Measurements from ENCODE around the gene PAK5. TPM values are rescaled to one million over a fixed set of nuclear protein-coding genes. Genes with fewer than 3 reads are reported as not detected.

The PAK5 gene
- total RNA-seq, 1 donor = not detected

DNA sequence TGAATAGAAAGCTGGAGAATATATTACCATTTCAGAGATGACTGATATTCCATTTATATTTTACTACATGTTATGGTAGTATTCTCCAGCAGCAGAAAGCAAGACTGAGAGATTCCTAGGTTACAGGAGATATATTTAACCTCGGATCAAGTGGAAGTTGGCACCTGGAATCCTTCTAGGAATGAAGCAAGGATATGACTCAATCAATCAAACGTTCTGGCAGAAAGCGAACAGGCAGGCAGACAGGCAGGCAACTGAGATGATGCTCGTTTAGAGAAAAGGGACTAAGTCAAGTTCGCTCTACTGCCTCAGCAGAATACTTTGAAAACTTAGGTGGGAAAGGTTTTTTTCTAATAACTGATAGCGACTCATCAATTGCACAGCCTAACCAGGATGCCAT, 46.2 kb downstream of the PAK5 start:
- DNase-seq (ENCODE audit: low read depth in 2 of 3, low spot score in 2 of 3) = no peak

DNA sequence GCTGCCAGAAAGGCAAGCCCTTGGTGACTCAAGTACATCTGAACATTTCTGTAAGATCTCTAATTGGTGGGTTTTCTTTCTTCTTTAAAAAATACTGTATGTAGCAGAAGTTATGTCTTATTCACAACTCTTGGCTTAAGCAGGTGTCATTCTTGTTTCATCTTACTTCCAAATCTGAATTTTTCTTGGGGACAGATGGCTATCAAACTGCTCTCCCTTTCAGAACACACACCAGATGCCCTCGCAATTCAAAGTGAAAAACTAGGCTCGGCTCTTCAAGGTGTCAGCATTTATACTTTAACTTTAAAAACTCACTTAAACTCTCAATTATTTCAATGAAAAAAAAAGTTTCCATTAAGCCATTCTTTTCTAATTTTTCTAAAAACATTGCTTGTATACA, 49.7 kb downstream of the PAK5 start:
- no peak for DNase-seq (ENCODE audit: low read depth in 2 of 3, low spot score in 2 of 3)

DNA sequence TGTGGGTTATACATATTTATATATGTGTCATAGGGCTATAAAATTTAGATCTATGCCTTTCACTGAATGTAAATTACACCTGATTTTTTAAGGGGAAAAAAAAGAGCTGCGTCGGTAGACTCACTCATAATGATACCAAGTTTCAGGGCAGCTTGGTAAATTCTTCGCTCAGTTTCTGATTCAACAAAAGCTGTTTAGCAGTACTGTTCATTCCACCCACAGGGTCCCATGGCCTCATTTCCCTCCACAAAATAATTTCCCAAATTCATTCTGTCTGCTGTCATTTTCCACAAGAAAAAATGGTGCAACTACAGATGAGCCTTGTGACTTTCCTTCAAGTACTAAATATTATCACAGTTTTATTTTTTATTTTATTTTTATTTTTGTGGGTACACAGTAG, 63.7 kb downstream of the PAK5 start:
- DNase-seq (ENCODE audit: low read depth in 2 of 3, low spot score in 2 of 3) = no peak

DNA sequence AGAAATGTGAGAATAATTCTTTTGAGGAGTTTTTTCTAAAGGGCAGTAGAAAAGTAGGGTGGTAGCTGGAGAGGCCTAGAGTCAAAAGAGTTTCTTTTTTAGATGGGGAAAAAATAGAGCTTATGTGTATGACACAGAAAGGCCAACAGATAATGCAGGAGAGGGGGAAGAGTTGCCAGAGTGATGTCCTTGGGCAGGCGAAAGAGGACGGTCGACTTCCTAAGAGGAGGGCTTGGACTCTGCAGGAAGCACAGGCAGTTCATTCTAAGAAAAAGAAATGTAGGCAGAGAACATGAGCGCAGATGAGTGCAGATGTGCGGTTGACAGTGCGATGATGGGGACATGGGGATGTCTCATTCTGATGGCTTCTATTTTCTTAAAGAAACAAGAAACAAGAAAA, 68.9 kb downstream of the PAK5 start:
- no peak for DNase-seq (ENCODE audit: low read depth in 2 of 3, low spot score in 2 of 3)

DNA sequence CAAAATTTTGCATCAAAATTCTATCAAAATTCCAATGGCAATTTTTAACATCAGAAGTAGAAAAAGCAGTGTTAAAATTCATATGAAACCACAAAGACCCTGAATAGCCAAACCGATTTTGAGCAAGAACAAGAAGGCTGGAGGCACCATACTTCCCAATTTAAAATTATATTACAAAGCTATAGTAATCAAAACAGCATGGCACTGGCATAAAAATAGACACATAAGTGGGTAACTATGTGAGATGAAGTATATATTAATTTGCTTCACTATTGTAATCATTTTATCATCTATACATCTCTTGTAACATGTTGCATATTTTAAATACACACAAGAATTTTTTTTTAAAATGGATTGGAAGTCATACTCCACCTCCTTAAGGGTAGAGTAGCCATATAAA, 77.4 kb downstream of the PAK5 start:
- no peak for DNase-seq (ENCODE audit: low read depth in 2 of 3, low spot score in 2 of 3)

DNA sequence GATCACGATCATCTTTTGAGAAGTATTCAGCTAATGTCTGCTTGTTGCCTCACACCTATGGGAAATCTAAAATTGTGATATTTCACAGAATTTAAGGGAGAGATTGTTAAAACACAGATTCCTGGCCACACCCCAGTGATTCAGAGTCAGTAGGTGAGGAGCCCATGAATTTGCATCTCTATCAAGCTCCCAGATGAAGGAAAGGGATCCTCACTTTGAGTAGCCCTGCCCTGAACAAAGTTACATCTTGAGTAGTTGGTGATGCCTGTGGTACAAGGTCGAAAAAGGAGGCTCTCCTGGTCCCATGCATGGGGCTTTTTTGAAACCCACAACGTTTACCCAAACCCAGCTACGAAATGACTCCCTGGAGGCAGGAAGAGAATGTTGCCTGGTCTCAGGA, 79.5 kb downstream of the PAK5 start:
- DNase-seq (ENCODE audit: low read depth in 2 of 3, low spot score in 2 of 3) = no peak

DNA sequence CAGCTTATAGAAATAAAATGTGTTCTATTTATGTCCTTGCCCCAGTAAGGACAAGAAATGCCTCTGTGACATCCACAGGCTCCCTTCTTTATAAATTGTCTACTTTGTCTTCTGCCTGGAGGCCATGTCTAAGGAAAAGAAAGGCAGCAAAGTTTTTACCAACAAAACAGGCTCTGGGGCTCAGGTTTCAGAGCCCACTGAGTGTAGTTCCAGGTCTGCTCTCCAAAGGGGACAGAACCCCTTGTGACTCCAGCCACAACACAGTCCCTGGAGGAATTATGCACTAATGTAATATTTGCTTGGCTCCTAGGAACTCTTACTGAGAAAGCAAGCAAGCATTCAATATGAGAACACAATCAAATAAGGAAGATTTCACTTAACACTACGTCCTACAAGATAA, 80.1 kb downstream of the PAK5 start:
- DNase-seq (ENCODE audit: low read depth in 2 of 3, low spot score in 2 of 3) = no peak

DNA sequence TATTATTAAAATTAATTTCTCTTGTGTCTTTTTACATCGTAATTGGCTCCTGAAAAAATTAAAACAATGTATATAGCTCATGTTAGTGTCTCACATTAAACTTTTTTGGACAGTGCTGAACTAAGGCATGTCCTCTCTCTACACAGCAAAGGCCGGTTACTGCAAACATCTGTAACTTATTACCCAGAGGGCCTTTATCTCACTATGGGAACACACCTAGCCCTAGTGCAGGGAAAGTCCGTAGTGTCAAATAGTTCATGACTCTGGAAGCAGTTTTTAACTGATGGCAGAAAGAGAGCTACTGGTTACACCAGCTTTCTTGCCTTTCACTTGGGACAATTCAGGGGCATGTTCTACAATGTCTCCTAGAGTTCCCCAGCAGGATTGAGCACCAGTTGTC, 82.2 kb downstream of the PAK5 start:
- DNase-seq (ENCODE audit: low read depth in 2 of 3, low spot score in 2 of 3) = no peak

GRCh38 chr20:9755301-9755700, 83.6 kb downstream of the PAK5 start:
- no peak for DNase-seq (ENCODE audit: low read depth in 2 of 3, low spot score in 2 of 3)

GRCh38 chr20:9744551-9744950, 94.3 kb downstream of the PAK5 start:
- DNase-seq (ENCODE audit: low read depth in 2 of 3, low spot score in 2 of 3) = no peak

DNA sequence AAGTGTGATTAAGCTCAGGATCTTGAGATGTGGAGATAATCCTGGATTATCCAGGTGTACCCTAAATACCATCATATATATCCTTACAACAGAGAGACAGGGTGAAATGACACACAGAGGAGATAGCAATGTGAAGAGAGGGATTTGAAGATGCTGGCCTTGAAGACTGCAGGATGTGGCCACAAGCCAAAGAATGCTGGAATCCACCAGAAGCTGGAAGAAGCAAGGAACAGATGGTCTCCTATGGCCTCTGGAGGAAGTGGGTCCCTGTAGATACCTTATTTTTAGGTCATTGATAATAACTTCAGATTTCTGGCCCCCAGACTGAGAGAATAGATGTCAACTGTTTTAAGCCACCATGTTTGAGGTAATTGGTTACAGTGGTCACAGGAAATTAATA, 95.0 kb downstream of the PAK5 start:
- DNase-seq (ENCODE audit: low read depth in 2 of 3, low spot score in 2 of 3) = no peak

GRCh38 chr20:9742821-9743220, 96.1 kb downstream of the PAK5 start:
- DNase-seq (ENCODE audit: low read depth in 2 of 3, low spot score in 2 of 3) = no peak

- DNase-seq (ENCODE audit: low read depth in 2 of 3, low spot score in 2 of 3) = no peak
These were observed 96.9 kb downstream of the PAK5 start for GRCh38 chr20:9741996-9742395.

DNA sequence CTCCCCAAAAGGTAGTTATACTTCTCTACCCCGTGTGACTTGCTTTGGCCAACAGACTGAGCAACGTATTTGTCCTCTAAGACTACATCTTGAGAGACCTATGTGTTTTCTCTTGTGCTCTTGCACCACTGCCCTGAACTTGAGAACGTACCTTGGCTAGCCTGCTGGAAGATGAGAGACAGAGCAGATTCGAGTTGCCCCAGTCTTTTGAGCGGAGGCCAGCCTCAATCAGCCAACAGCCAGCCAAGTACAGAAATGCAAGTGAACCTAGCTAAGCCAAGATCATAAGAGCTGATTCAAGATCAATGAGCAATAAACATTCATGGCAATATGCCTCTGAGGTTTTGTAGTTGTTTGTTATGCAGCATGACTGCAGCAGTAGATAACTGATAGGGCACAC, 98.4 kb downstream of the PAK5 start:
- DNase-seq (ENCODE audit: low read depth in 2 of 3, low spot score in 2 of 3) = no peak

DNA sequence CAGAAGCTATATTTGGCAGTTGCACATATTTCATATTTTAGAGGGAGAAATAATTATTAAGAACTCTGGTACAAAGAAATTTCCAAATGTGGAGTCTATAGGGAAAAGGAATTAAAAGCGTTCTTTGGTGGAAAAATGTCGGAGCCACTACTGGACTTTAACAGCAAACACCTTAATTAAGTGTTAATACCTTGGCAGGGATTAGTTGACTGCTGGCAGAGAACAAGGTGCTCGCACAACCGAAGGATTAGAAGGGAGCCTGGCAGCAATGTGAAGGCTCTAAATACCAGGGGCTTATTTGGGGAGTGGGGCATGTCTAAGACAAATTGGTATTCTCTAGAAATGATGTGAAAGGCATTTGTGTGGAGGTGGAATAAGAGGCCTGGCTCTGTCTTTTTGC, 98.9 kb downstream of the PAK5 start:
- DNase-seq (ENCODE audit: low read depth in 2 of 3, low spot score in 2 of 3) = no peak

- no peak for DNase-seq (ENCODE audit: low read depth in 2 of 3, low spot score in 2 of 3)
These were observed 102.5 kb downstream of the PAK5 start for GRCh38 chr20:9736373-9736772.

- no peak for DNase-seq (ENCODE audit: low read depth in 2 of 3, low spot score in 2 of 3)
These were observed 115.2 kb downstream of the PAK5 start for GRCh38 chr20:9723501-9724202.

GRCh38 chr20:9711872-9712271, 127.0 kb downstream of the PAK5 start:
- no peak for DNase-seq (ENCODE audit: low read depth in 2 of 3, low spot score in 2 of 3)

DNA sequence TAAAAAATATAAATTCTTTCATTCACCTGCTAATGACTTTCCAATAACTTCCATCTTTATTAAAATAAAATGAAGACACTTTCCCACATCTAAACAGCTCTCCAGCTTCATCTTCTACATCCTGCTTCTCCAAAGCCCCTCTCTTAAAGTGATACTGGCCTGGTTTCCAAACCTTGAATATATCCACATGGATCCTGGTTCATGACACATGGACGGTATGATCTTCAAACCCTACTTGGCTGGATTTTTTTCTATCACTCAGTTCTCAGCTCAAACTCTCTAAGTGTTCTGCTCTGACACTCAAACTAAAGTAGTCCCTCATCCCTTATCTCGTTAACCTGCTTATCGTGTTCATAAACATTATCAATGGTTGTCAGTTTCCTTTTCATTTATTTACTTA, 128.2 kb downstream of the PAK5 start:
- no peak for DNase-seq (ENCODE audit: low read depth in 2 of 3, low spot score in 2 of 3)

GRCh38 chr20:9705722-9706476, 133.0 kb downstream of the PAK5 start:
- no peak for DNase-seq (ENCODE audit: low read depth in 2 of 3, low spot score in 2 of 3)

DNA sequence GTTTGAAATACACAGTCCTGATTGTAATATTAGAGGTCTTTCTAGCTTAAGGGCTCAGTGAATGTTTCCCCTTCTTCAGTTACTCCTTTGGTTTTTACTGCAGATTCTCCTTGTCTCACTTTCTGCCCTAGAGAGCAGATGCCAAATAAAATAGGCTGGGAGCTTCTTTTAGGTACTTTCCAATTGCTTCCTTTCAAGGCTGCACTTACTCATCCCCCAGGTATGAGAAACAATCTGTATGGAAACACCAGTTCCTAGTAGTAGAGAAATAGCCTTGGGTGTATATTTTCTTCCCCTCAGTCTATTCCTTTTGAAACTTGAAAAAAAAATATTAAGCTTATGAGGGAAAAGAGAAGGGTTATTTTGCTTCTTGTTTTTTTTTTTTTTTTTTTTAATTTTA, 139.7 kb downstream of the PAK5 start:
- DNase-seq (ENCODE audit: low read depth in 2 of 3, low spot score in 2 of 3) = no peak

DNA sequence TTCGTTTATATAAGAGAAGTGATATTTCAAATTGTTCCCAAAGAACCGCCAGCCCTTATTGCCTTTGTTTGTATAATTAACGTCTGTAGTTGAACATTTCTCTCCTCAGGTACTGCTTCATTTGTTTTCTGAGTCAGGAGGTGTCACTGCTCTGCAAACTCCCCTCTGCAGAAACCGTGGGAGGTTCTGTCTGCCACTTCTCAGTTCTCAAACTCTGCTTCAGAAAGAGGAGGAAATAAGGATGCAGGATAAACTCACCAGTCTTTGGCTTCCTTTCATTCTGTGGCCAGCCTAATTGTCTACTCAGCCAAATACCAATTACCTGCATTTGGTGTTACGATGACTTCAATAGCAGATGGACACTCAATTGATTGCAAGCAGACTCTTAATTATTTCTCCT, 149.8 kb downstream of the PAK5 start:
- no peak for DNase-seq (ENCODE audit: low read depth in 2 of 3, low spot score in 2 of 3)

GRCh38 chr20:9686866-9687265, 152.0 kb downstream of the PAK5 start:
- DNase-seq (ENCODE audit: low read depth in 2 of 3, low spot score in 2 of 3) = no peak
